Left ventricle myocardium inferior (tissue), 1 donor: ENCODE data around the gene ADAMTSL2. TPM values are rescaled to one million over a fixed set of nuclear protein-coding genes. Genes with fewer than 3 reads are reported as not detected.

Experiments
- DNase-seq: peaks from one replicate; pipeline ENCODE4 v3.0.0-alpha.2; 2020
- H3K27ac ChIP-seq: fragments of 200-600 bp; replicated peaks from 2 replicates; pipeline ENCODE4 v1.8.0; 2021
- H3K27me3 ChIP-seq: fragments of 200-600 bp; 2 replicates; pipeline ENCODE4 v1.8.0; 2021; ENCODE audit warnings: low read depth
- H3K36me3 ChIP-seq: fragments of 200-600 bp; 2 replicates; pipeline ENCODE4 v1.8.0; 2021
- H3K4me1 ChIP-seq: fragments of 200-600 bp; 2 replicates; pipeline ENCODE4 v1.8.0; 2021
- H3K4me3 ChIP-seq: fragments of 200-600 bp; 2 replicates; pipeline ENCODE4 v1.8.0; 2021; ENCODE audit warnings: mild to moderate bottlenecking, moderate library complexity
- H3K9me3 ChIP-seq: fragments of 200-600 bp; replicated peaks from 2 replicates; pipeline ENCODE4 v1.8.0; 2021
- intact Hi-C: fragments of 100-400 bp; cut with micrococcal nuclease; formaldehyde crosslinking; loops from one replicate; pipeline ENCODE4 v1.11.0; 2022
- total RNA-seq: library from RNA; stranded (reverse); fragmentation: NEBNext Ultra II Directional; extraction: Animal tissue kit (Norgen Biotek cat#: 25700); gene quantifications from one replicate; pipeline ENCODE4 v1.2.1, GENCODE V29; 2021
- TF ChIP-seq, protein P1 (sequence below): fragments of 200-600 bp; IDR thresholded peaks from 2 replicates; pipeline ENCODE4 v1.8.0; 2021; ENCODE audit warnings: antibody characterized with exemption, mild to moderate bottlenecking, borderline replicate concordance
- donor health status: DM: no; HTN: yes; CAD: no; lungs with severe emphysema.

ADAMTSL2 gene
- total RNA-seq, 1 donor from 2014 or later = 6.0 TPM

DNA sequence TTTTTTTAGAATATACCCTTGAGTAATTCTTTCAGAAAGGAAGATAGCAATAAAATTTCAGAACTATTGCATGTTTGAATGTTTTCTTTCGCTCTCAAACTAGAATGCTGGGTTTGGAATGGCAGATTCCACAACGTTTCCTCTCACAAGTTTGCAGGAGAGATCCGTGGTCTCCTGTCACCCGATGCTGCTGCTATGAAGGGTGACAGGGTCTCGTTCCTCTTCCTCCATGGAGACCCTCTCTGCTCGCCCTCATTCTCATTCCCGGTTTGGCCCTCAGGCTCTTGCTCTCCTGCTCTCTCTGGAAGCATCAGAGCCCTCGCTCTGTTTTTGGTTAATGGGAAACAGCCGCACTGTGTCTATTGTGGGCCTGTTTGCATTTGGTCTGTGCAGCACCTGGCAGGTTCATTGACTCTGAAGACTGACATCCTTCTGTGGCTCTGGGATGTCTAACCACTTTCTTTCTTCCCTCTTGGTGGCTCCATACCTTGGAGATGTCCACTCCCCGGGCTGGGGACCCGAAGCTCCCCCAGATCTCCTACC lies 87.3 kb downstream of the ADAMTSL2 start:
- peaks cover 82% of the 10 kb centered on the region for H3K27me3 ChIP-seq
- H3K4me3 ChIP-seq = no peak overlapping the region
- H3K9me3 ChIP-seq = peaks cover 19% of the 10 kb centered on the region
- no peak overlapping the region for H3K27ac ChIP-seq
- H3K4me1 ChIP-seq = no peaks in the 10 kb centered on the region
- intact Hi-C loops = no loop called here
- H3K36me3 ChIP-seq = no peaks in the 10 kb centered on the region
- DNase-seq = no peak
- TF ChIP-seq, protein P1, sequence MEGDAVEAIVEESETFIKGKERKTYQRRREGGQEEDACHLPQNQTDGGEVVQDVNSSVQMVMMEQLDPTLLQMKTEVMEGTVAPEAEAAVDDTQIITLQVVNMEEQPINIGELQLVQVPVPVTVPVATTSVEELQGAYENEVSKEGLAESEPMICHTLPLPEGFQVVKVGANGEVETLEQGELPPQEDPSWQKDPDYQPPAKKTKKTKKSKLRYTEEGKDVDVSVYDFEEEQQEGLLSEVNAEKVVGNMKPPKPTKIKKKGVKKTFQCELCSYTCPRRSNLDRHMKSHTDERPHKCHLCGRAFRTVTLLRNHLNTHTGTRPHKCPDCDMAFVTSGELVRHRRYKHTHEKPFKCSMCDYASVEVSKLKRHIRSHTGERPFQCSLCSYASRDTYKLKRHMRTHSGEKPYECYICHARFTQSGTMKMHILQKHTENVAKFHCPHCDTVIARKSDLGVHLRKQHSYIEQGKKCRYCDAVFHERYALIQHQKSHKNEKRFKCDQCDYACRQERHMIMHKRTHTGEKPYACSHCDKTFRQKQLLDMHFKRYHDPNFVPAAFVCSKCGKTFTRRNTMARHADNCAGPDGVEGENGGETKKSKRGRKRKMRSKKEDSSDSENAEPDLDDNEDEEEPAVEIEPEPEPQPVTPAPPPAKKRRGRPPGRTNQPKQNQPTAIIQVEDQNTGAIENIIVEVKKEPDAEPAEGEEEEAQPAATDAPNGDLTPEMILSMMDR = no peak

DNA sequence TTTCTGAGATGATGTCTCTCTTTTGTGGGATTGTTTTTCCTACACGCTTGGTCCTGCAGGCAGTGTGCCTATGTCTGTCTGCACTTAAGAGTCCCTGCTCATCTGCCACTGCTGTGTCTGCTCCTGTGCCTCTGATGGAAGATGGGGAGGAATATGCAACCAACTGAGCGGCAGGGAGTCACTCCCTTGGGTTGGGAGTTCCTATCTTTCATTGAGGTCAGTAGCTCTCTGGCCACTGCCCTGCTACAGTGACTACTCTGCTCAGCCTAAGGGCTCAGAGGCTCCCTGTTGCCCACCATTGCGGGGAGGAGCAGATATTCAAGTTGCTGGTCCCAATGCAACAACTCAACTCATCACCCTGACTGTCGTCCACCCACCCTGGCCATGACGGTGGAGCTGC lies 88.1 kb downstream of the ADAMTSL2 start:
- TF ChIP-seq, protein P1 = no peak
- Histone ChIP-seq H3K27me3 (peaks cover 74% of the 10 kb centered on the region), H3K4me3 (no peak overlapping the region)

More for the DNA sequence above, 88.1 kb downstream of the ADAMTSL2 start:
- DNase-seq = no peak
- Histone ChIP-seq H3K4me1 (no peaks in the 10 kb centered on the region), H3K27ac (no peak overlapping the region), H3K36me3 (no peaks in the 10 kb centered on the region), H3K9me3 (peaks cover 24% of the 10 kb centered on the region)
- intact Hi-C loops = no loop called here

Other genes with a start within 250 kb of the ADAMTSL2 start
- gene SURF6, start 198.5 kb upstream of the ADAMTSL2 start, total RNA-seq = 11.6 TPM
- gene MED22, start 186.6 kb upstream of the ADAMTSL2 start, total RNA-seq = 18.4 TPM
- gene RPL7A, start 186.5 kb upstream of the ADAMTSL2 start, total RNA-seq = 859 TPM
- 60.7 TPM for gene SURF1, start 178.2 kb upstream of the ADAMTSL2 start, total RNA-seq
- gene SURF2, start 178.2 kb upstream of the ADAMTSL2 start, total RNA-seq = 17.4 TPM
- 61.9 TPM for gene SURF4, start 158.6 kb upstream of the ADAMTSL2 start, total RNA-seq
- gene STKLD1, start 158.3 kb upstream of the ADAMTSL2 start, total RNA-seq = not detected
- 16.5 TPM for gene REXO4, start 116.7 kb upstream of the ADAMTSL2 start, total RNA-seq
- gene ADAMTS13, start 112.3 kb upstream of the ADAMTSL2 start, total RNA-seq = 3.1 TPM
- gene CACFD1, start 74.7 kb upstream of the ADAMTSL2 start, total RNA-seq = 11.5 TPM
- gene SLC2A6, start 55.6 kb upstream of the ADAMTSL2 start, total RNA-seq = 2.0 TPM
- gene MYMK, start 9.7 kb upstream of the ADAMTSL2 start, total RNA-seq = not detected
- not detected for gene FAM163B, start 74.7 kb downstream of the ADAMTSL2 start, total RNA-seq
- gene DBH, start 101.7 kb downstream of the ADAMTSL2 start, total RNA-seq = not detected
- gene SARDH, start 203.6 kb downstream of the ADAMTSL2 start, total RNA-seq = 0.63 TPM